Mammary epithelial cell (primary cell): ENCODE measurements around the gene GRM8.

Experiments used
- EZH2 ChIP-seq: IDR thresholded peaks from 2 replicates; pipeline ENCODE4 v1.6.1; 2012; ENCODE audit warnings: low read length, inconsistent platforms, borderline replicate concordance
- TF ChIP-seq, protein P1 (sequence below), 2 donors: IDR thresholded peaks in 1 of 2; conservative IDR thresholded peaks in 1 of 2; 2 replicates each; pipeline ENCODE4 v1.5.1; 2011 to 2012; ENCODE audit warnings: inconsistent platforms in 2 of 2, low read length in 2 of 2, mild to moderate bottlenecking in 2 of 2, control low read depth in 1 of 2, low read depth in 1 of 2; ENCODE audit not compliant: insufficient read depth in 1 of 2; ENCODE audit errors: extremely low read depth in 1 of 2

DNA sequence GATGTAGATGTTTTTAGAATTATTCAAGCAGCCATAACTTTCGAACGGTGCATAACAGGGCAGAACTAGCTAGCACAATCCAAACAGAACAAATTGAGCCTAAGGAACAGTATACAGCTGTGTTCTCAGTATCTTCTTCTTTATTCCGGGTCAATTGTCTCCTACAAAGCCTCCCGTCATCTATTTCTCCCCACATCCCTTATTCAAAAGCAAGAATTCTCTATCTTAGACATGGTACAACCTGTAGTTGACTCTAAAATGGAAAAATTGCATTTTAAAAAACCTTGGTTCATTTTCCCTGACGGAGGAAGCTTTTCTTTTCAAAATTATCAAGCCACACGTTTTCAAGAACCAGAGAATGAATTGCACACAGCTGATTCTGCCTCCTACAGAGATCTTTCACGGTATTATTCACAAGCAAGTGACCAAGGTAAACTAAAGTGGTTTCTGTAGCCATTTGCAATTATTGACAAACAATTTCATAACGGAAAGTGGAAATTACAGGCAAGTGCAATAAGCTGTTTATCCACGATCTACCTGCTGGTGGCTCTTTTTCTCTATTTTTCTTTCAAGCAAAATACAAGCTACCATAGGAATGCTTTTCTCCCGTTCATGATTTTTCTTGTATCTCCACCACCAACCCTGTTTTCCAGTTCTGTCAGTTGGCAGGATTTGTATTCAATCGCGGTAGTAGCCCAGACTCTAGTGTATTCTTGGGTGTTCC is 2.3 kb downstream of the GRM8 start:
- TF ChIP-seq, protein P1, sequence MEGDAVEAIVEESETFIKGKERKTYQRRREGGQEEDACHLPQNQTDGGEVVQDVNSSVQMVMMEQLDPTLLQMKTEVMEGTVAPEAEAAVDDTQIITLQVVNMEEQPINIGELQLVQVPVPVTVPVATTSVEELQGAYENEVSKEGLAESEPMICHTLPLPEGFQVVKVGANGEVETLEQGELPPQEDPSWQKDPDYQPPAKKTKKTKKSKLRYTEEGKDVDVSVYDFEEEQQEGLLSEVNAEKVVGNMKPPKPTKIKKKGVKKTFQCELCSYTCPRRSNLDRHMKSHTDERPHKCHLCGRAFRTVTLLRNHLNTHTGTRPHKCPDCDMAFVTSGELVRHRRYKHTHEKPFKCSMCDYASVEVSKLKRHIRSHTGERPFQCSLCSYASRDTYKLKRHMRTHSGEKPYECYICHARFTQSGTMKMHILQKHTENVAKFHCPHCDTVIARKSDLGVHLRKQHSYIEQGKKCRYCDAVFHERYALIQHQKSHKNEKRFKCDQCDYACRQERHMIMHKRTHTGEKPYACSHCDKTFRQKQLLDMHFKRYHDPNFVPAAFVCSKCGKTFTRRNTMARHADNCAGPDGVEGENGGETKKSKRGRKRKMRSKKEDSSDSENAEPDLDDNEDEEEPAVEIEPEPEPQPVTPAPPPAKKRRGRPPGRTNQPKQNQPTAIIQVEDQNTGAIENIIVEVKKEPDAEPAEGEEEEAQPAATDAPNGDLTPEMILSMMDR (conservative IDR thresholded peaks at IDR 0.05 in 1 of 2, IDR thresholded peaks at IDR 0.05 in 1 of 2; ENCODE audit: extremely low read depth in 1 of 2, insufficient read depth in 1 of 2, low read depth in 1 of 2, low read length in 2 of 2) = peak in 1 of 2 donors; percentile 29
- no peak for TF ChIP-seq EZH2
